Retinal pigment epithelial cell (primary cell): ENCODE measurements around the gene KIF5C.
A peak's percentile ranks its signal among the peaks of the same experiment; 100 is the strongest.

Source experiments
- DNase-seq: peaks from one replicate; pipeline ENCODE4 v3.0.0-alpha.2; 2010; ENCODE audit warnings: low read depth
- H3K4me3 ChIP-seq: 2 replicates; pipeline ENCODE4 v1.5.1; 2011; ENCODE audit warnings: mild to moderate bottlenecking, low read length, control low read depth, moderate library complexity
- TF ChIP-seq, protein P1 (sequence below): conservative IDR thresholded peaks from 2 replicates; pipeline ENCODE4 v1.5.1; 2011; ENCODE audit warnings: low read depth, low read length, control low read depth, inconsistent platforms

Gene KIF5C

DNA sequence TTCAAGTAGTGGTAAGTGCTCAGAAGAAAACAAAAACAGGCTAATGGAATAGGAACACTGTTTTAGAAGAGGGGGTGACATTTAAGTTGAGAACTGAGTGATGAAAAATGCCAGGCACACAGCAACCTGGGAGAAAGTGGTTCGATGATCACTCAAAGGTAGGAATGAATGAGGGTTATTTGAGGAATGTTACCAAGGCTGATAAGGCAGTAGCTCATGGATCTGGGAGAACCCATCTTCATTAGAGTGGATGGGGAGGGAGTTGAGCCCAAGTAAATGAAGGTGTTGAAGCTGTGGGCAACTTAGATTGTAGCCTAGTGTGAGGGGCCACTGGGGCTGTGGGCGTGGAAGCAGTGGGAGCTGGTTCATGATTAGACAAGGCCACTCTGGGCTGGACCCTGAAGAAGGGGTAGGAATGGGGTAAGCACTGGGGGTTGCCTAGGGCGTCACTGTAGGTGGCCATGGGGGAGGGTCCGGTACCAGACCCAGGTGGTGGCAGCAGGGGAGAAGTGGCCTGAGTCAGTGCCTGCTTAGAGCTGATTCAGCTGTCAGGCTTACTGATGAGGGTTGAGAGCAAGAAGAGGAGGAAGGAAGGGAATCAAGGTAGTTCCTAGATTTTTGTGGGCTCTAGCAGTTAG, 141.0 kb downstream of the KIF5C start:
- no peak for DNase-seq
- TF ChIP-seq, protein P1, sequence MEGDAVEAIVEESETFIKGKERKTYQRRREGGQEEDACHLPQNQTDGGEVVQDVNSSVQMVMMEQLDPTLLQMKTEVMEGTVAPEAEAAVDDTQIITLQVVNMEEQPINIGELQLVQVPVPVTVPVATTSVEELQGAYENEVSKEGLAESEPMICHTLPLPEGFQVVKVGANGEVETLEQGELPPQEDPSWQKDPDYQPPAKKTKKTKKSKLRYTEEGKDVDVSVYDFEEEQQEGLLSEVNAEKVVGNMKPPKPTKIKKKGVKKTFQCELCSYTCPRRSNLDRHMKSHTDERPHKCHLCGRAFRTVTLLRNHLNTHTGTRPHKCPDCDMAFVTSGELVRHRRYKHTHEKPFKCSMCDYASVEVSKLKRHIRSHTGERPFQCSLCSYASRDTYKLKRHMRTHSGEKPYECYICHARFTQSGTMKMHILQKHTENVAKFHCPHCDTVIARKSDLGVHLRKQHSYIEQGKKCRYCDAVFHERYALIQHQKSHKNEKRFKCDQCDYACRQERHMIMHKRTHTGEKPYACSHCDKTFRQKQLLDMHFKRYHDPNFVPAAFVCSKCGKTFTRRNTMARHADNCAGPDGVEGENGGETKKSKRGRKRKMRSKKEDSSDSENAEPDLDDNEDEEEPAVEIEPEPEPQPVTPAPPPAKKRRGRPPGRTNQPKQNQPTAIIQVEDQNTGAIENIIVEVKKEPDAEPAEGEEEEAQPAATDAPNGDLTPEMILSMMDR: no peak
- H3K4me3 ChIP-seq: no peak overlapping the region

DNA sequence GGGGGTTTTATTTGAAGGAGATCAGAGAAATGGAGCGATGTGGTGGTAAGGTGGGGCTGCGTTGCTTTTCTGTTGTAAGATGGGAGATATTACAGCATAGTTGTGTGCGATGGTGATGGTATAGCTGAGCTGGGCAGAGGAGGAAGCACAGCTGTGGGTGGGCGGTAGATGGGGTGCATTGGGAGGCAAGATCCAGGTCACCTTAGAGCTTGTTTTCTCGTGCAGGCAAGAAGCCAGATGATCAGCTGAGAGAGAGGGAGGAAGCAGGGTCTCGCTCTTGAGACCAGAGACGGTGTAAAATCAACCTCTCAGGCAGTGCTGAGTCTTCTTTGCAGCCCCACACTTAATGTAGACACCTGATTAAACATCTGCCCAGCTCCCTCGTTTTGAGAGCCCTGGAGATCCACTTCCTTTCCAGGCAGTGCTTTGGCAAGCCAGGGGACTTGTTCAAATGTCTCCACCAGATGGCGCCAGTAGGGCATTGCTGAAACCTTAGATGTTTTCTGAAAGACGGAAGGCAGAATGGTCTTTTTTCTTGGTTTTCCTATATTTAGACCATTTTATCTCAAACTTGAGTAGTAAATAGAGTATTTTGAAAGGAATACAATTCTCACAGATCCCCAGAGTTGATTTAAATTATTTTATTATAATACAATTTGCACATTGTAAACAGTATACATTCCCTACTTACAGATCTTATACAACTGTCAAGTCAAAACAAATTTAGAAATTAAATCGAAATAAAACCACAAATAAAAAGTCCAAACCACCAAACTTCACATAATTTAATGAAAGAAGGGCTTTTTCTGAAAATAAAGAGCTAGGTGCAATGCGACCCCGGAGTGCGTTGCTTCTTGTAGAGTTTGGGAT, 142.3 kb downstream of the KIF5C start:
- H3K4me3 ChIP-seq: no peak overlapping the region
- TF ChIP-seq, protein P1: peak; percentile 87
- peak; percentile 30 for DNase-seq

DNA sequence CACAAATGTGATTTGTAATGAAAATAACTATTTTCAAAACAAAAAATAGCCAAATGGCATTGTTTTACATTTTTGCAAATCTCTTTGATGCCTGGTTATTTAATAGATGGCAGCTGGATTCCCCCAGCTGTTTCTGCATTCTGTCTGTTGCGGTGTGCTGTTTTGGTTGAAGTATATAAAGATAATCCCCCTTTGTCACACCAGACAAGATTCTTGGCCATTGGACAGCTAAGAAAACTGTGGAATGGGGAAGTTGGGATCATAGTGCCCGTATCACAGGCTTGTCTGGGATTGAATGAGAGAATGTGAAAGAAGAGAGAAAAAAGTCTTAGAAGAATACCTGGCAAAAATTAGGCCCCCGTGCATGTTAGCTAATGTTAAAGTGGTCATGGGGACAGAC, 144.0 kb downstream of the KIF5C start:
- TF ChIP-seq, protein P1: no peak
- DNase-seq: no peak

DNA sequence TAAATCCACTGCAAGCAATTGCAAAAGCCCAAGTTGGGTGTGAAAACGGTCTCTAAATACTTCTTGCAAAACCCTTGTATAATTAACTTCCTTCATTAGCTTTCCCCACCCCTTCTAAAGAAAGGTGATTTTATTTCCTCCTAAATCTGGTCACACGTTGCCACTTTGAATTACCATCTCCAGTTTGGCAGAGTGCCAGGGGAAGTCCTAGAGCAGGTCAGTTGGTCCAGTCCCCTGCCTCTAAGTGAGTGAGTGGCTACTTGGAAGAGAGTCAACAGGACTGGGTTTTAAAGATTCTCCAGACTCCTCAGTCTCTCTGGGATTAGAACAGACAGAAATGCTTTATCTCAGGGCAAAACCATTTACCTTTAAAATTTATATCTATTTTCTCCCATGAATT, 144.7 kb downstream of the KIF5C start:
- H3K4me3 ChIP-seq: no peak overlapping the region
- peak; percentile 18 for DNase-seq
- TF ChIP-seq, protein P1: no peak

More for the DNA sequence above, 144.0 kb downstream of the KIF5C start:
- no peak overlapping the region for H3K4me3 ChIP-seq

DNA sequence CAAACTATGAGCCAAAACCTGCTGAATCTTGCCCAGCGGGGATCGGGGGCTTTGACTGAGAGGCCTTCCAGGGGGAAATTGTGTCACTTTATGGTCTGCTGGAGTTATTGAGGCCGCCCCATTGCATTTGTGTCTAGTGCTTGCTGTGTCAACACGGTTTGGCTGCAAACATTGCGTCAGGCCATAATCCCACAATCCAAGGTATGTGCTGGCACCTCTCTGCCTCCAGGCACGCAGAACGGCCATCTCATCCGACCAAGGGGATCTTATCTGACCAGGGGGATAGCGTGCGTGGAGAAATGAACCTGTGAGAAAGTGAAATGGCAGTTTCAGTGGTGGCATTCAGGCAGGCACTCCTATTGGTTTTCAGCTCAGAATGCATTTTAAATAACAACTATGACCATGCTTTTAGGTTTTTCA, 145.4 kb downstream of the KIF5C start:
- TF ChIP-seq, protein P1: no peak
- no peak for DNase-seq

DNA sequence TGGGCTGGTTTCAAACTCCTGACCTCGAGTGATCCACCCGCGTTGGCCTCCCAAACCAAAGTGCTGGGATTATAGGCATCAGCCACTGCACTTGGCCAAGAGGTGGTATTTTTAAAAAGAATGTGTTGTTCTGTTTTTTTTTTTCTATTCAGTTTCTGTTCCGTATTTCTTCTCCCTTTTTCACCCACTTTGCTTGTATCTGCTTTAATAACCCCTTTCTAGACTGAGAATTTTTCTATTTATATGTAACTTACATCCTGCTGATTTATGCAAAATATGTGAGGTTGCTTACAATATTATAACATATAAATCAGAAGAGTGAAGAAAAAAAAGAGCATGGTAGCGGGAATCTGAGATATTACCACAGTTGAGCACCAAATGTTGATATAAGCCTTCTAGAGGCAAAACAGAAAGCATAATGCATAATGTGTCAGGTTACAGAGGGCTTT, 146.3 kb downstream of the KIF5C start:
- no peak for DNase-seq
- TF ChIP-seq, protein P1: no peak
- H3K4me3 ChIP-seq: no peak overlapping the region

More for the DNA sequence above, 145.4 kb downstream of the KIF5C start:
- no peak overlapping the region for H3K4me3 ChIP-seq
